ENCODE results near the gene SYP. TPM values are rescaled to one million over a fixed set of nuclear protein-coding genes. Genes with fewer than 3 reads are reported as not detected.
A peak's percentile ranks its signal among the peaks of the same experiment; 100 is the strongest.
"Not testable (repeated sequence)": the region's sequence is repeated elsewhere in the genome, so short reads cannot be mapped to it uniquely, and the experiment has no call there.

Gene SYP
- total and polyA plus RNA-seq, 12 donors = 6.8 to 147 (median 19.4) TPM

DNA sequence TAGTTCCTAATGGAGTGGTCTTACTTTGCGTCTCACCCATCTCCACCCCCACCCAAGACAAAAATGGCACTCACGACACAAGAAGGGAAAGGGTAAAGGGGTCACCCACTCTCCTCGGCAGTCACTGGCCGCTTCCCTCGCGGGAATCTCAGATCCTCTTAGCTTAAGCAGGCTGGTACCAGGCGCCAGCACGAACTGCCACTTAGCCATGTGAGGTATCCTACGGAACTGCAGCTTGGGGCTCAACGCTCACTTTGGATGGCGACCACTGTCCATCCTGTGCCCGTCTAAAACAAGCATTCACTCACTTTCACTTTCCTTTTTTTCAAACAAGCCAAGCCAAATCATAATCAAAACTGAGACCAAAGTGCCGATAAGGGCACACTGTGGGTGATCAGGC lies 52.1 kb downstream of the SYP start:
- Histone ChIP-seq H3K27me3 (no peaks in the 10 kb centered on the region), H3K4me3 (no peak overlapping the region), H3K27ac (no peak overlapping the region), H3K4me1 (replicated peaks in 1 of 2) (no peaks in the 10 kb centered on the region), H3K36me3 (replicated peaks in 1 of 2) (no peaks in the 10 kb centered on the region), H3K9me3 (replicated peaks in 1 of 3) (no peaks in the 10 kb centered on the region)
- TF ChIP-seq POLR2A (IDR thresholded peaks at IDR 0.05) = no peak
- TF ChIP-seq, protein P1, sequence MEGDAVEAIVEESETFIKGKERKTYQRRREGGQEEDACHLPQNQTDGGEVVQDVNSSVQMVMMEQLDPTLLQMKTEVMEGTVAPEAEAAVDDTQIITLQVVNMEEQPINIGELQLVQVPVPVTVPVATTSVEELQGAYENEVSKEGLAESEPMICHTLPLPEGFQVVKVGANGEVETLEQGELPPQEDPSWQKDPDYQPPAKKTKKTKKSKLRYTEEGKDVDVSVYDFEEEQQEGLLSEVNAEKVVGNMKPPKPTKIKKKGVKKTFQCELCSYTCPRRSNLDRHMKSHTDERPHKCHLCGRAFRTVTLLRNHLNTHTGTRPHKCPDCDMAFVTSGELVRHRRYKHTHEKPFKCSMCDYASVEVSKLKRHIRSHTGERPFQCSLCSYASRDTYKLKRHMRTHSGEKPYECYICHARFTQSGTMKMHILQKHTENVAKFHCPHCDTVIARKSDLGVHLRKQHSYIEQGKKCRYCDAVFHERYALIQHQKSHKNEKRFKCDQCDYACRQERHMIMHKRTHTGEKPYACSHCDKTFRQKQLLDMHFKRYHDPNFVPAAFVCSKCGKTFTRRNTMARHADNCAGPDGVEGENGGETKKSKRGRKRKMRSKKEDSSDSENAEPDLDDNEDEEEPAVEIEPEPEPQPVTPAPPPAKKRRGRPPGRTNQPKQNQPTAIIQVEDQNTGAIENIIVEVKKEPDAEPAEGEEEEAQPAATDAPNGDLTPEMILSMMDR (IDR thresholded peaks at IDR 0.05) = no peak
- DNase-seq = no peak
- WGBS, 4 donors = 83 to 93% (median 90%) methylated on average over 11 to 13 of the region's 13 CpGs
- intact Hi-C loops (cut with DNase I) = no loop called here

- TF ChIP-seq, protein P1 (IDR thresholded peaks at IDR 0.05) = no peak
- TF ChIP-seq POLR2A (IDR thresholded peaks at IDR 0.05) = no peak
- H3K9me3 ChIP-seq (replicated peaks in 1 of 3) = no peaks in the 10 kb centered on the region
- H3K4me1 ChIP-seq (replicated peaks in 1 of 2) = no peaks in the 10 kb centered on the region
- H3K27me3 ChIP-seq = no peaks in the 10 kb centered on the region
- WGBS, 4 donors = 79 to 94% (median 88%) methylated on average over 8 of the region's 8 CpGs
- no peak for DNase-seq
- H3K27ac ChIP-seq = no peak overlapping the region
- intact Hi-C loops (cut with DNase I) = no loop called here
- H3K36me3 ChIP-seq (replicated peaks in 1 of 2) = no peaks in the 10 kb centered on the region
- no peak overlapping the region for H3K4me3 ChIP-seq
These were observed 52.7 kb downstream of the SYP start for GRCh38 chrX:49147282-49147681.

DNA sequence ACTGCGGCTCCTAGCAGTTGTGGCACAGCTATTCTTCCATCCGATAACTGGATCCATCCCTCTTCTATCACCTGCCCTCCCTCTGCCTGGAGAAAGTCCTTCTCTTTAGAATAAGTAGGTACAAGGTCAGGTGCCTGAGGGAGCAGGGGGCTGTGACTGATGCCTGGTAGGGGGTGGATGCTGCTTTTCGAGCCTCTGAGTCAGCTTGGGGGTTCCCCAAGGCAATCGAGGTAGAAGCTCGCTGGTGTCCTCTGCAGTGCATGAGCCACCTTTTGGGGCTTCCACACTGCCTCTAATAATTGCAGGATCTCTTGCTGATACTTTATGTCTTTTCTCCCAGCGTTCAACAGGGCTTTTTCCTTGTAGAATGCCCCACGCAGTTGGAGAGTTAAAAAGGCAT lies 56.8 kb downstream of the SYP start:
- intact Hi-C loops (cut with DNase I) = not testable (repeated sequence)

GRCh38 chrX:49142264-49142663 lies 57.7 kb downstream of the SYP start:
- H3K36me3 ChIP-seq (replicated peaks in 1 of 2); H3K4me1 ChIP-seq (replicated peaks in 1 of 2); DNase-seq; intact Hi-C loops (cut with DNase I); H3K27me3 ChIP-seq; H3K27ac ChIP-seq; H3K4me3 ChIP-seq; H3K9me3 ChIP-seq (replicated peaks in 1 of 3): not testable (repeated sequence)
- TF ChIP-seq, protein P1 (IDR thresholded peaks at IDR 0.05) = peak; percentile 13 to 44 (median 30)
- 38 to 73% (median 44%) methylated on average over 3 to 9 of the region's 9 CpGs for WGBS, 4 donors

More for the DNA sequence above, 56.8 kb downstream of the SYP start:
- DNase-seq; H3K36me3 ChIP-seq (replicated peaks in 1 of 2); H3K27me3 ChIP-seq; H3K4me3 ChIP-seq; H3K4me1 ChIP-seq (replicated peaks in 1 of 2); H3K27ac ChIP-seq; H3K9me3 ChIP-seq (replicated peaks in 1 of 3): not testable (repeated sequence)
- WGBS, 4 donors = 76 to 86% (median 82%) methylated on average over 1 to 7 of the region's 7 CpGs

- H3K9me3 ChIP-seq (replicated peaks in 1 of 3) = no peaks in the 10 kb centered on the region
- no peak for TF ChIP-seq POLR2A (IDR thresholded peaks at IDR 0.05)
- TF ChIP-seq, protein P1 (IDR thresholded peaks at IDR 0.05) = no peak
- H3K4me1 ChIP-seq (replicated peaks in 1 of 2) = no peaks in the 10 kb centered on the region
- intact Hi-C loops (cut with DNase I) = no loop called here
- 73 to 93% (median 89%) methylated on average over 4 of the region's 4 CpGs for WGBS, 4 donors
- H3K27me3 ChIP-seq = no peaks in the 10 kb centered on the region
- H3K4me3 ChIP-seq = no peak overlapping the region
- no peak overlapping the region for H3K27ac ChIP-seq
- H3K36me3 ChIP-seq (replicated peaks in 1 of 2) = no peaks in the 10 kb centered on the region
- DNase-seq = no peak
These were observed 60.3 kb downstream of the SYP start for GRCh38 chrX:49139713-49140112.
